ENCODE measurements around the gene COL5A1. TPM values are rescaled to one million over a fixed set of nuclear protein-coding genes. Genes with fewer than 3 reads are reported as not detected.

Gene COL5A1
- total RNA-seq, 2 experiments from 2014 or later = 0.09 to 0.16 TPM

DNA sequence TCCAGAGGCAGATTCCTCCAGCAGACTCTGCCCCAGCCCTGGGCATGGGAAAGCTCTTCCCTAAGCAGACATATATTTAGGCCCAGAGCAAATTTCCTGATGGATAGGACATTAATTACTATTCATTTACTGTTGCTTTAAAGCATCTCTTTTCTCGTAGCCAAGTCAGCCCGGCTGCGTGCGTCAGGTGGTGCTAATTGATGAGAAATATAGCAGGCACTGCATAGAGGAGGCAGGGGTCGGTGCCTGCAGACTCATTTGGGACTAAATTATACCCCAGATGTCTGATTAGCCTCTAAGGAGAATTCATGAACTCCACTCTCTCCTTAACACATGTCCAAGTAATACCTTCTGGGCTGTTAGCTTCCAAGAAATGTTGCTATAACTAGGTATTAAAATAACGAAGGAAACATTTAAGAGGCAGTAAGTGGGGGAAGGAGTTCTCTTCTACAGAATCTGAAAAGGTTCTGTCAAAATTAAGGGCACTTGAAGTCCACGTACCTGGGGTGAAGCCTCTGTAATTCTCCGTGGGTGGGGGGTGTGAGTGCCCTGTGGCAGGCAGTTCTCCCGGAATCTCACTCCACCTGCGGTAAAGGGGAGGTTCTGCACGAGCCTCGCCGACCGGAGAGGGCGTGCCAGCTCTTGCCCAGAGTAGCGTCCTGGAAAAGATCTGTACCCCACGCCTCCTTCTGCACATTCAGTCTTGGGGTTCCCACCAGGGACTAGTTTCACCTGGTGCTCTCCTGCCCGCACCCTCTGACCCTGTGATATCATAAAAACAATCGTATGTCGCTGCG lies 123.1 kb downstream of the COL5A1 start:
- no peaks in the 10 kb centered on the region for H3K27me3 Mint-ChIP-seq
- no peak overlapping the region for H3K27ac Mint-ChIP-seq
- H3K36me3 Mint-ChIP-seq = no peaks in the 10 kb centered on the region
- H3K4me1 Mint-ChIP-seq = no peaks in the 10 kb centered on the region
- no peak overlapping the region for H3K4me3 Mint-ChIP-seq
- peaks cover 5% of the 10 kb centered on the region for H3K9me3 Mint-ChIP-seq (ENCODE audit: low read depth)
- DNase-seq (no peak), ATAC-seq (no peak)
- CTCF ChIA-PET = no interaction called here

DNA sequence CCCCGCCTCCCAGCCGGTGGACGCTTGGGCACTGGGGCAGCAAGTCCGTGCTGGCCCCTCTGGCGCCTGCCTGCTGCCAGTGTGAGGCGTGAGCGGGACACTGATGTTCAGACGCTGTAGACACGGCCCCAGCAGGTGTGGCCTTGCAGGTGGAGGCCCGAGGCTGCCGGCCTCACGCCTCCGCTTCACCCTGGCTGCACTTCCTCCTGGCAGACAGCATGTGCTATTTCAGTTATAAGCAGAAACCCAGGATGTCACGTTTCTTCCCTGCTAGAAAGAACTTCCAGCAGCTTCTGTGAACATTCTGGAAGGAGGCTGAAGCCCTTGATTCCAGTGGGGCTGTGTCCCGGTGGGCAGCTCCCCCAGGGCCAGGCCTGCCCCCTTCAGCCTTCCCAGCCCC lies 124.2 kb downstream of the COL5A1 start:
- Mint-ChIP-seq H3K9me3 (ENCODE audit: low read depth) (peaks cover 2% of the 10 kb centered on the region), H3K4me3 (no peak overlapping the region), H3K4me1 (no peaks in the 10 kb centered on the region), H3K36me3 (no peaks in the 10 kb centered on the region), H3K27ac (no peak overlapping the region), H3K27me3 (peaks cover 5% of the 10 kb centered on the region)
- DNase-seq = no peak
- CTCF ChIA-PET = no interaction called here
- no peak for ATAC-seq

DNA sequence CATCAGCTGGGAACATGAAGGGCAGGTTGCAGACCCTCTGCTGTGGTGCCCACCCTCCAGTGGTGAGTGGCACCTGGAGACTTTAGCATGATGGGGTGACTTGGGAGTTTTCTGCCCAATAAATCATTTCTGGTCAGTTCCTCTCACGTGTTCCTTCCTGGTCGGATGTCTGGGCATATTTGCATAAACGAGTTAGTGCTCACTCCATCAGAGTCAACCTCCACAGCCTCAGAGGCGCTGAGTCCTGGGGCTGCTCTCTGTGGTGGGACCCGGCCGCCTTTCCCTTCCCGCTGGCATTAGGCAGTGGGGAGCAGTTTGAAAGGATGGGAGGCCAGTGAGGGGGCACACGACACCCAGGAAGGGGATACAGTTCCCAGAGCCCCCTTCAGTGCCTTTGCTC lies 125.0 kb downstream of the COL5A1 start:
- Mint-ChIP-seq H3K27me3 (peaks cover 7% of the 10 kb centered on the region), H3K4me1 (no peaks in the 10 kb centered on the region), H3K4me3 (no peak overlapping the region), H3K27ac (no peak overlapping the region), H3K36me3 (no peaks in the 10 kb centered on the region), H3K9me3 (ENCODE audit: low read depth) (no peaks in the 10 kb centered on the region)
- CTCF ChIA-PET = no interaction called here
- DNase-seq = no peak
- no peak for ATAC-seq

DNA sequence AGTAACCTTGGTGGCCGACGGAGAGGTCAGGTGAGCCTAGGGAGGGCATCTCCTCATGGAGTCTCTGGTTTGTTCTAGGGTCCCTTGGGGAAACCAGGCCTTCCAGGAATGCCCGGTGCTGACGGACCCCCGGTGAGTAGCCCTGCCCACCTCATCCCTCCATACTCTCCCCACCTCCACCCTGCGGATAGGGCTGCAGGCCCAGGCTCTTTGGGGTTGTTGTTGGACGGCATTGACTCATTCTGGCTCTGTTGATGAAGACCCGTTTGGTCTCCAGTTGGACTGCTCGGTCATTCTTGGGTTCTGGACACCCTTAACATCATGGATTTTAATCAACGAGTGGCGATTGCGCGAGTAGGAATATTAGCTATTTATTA lies 126.7 kb downstream of the COL5A1 start:
- Mint-ChIP-seq H3K27ac (no peak overlapping the region), H3K36me3 (no peaks in the 10 kb centered on the region), H3K4me3 (no peak overlapping the region), H3K4me1 (no peaks in the 10 kb centered on the region), H3K27me3 (peaks cover 7% of the 10 kb centered on the region), H3K9me3 (ENCODE audit: low read depth) (no peaks in the 10 kb centered on the region)
- CTCF ChIA-PET = no interaction called here
- ATAC-seq (no peak), DNase-seq (no peak)

DNA sequence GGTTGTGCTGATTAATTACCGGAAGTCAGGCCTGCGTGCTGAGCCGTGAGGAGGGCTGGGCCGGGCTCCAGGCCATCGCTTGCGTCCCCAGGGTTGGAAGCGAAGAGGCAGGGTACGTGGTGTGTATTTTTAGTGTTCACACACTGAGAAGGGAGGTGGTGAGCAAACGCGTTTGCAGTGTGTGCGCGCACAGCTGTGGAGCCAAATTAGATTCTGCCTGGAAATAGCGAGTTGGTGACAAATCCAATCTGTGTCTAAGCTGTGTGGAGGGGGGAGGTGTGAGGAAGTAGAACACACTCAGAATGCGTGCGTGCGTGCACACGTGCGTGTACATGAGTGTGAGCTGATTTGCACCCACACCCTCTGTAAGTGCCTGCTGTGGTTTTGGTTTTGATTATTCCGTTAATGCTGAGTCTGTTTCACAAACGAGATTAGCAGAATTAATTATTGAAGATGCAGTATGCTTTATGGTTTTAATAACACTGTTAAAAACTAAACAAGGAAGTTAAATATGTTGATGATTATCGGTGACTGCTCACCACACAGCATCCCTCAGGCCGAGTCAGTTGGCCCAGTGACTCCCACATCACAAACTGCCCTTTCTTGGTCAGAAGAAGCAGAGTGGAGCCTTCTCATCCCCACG lies 127.2 kb downstream of the COL5A1 start:
- H3K4me3 Mint-ChIP-seq = no peak overlapping the region

DNA sequence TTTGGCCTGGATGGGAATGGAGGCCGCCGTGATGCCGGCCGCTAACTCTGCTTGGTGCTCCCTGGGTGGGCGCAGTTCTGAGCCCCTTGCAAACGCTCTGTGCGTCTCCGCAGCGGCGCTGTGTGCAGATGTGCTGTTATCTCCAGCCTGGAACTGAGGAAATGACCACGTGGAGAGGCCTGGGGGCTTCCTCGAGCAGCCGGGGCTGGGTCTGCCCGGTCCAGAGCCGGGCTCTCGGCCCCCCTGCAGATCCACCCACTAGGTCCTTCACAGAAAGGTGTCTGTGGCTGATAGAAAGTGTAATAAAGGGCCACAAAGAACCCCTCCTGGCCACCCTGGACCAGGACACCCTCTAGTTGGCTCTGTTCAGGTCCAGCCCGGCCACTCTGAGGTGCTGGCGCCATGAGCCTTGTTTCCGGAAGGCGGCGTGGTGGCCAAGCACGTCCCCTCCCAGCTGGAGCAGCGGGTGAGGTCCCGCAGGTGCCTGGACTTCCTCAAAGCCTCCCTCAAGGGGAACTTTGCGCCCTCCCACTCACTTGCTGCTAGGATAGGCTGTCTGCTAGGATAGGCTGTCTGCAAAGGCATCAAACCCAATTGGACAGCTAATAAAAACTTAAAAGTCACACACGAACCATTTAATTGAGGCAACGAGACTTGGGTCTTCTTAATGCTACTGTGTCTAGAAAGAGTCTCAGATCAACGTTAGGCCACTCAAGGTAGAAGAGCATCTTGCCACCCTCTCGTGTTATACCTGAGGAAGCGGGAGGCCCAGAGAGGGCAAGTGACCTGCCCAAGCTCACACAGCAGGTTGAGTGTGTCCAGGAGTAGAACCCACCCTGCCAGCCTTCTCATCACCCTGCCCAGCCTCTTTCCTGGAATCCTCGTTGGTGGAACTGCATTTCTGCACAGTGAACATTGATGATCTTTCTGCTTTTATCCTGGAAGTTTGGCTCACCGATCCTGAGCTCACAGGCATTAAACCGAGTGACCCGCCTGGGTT lies 129.7 kb downstream of the COL5A1 start:
- CTCF ChIA-PET = no interaction called here
- Mint-ChIP-seq H3K36me3 (no peaks in the 10 kb centered on the region), H3K4me1 (no peaks in the 10 kb centered on the region), H3K27me3 (peaks cover 7% of the 10 kb centered on the region), H3K9me3 (ENCODE audit: low read depth) (no peaks in the 10 kb centered on the region), H3K27ac (no peak overlapping the region), H3K4me3 (no peak overlapping the region)
- ATAC-seq = no peak
- DNase-seq = no peak

More for the DNA sequence above, 127.2 kb downstream of the COL5A1 start:
- no peaks in the 10 kb centered on the region for H3K36me3 Mint-ChIP-seq
- DNase-seq (no peak), ATAC-seq (no peak)
- H3K4me1 Mint-ChIP-seq = no peaks in the 10 kb centered on the region
- H3K27me3 Mint-ChIP-seq = peaks cover 7% of the 10 kb centered on the region
- H3K27ac Mint-ChIP-seq = no peak overlapping the region
- CTCF ChIA-PET = no interaction called here
- H3K9me3 Mint-ChIP-seq (ENCODE audit: low read depth) = no peaks in the 10 kb centered on the region

DNA sequence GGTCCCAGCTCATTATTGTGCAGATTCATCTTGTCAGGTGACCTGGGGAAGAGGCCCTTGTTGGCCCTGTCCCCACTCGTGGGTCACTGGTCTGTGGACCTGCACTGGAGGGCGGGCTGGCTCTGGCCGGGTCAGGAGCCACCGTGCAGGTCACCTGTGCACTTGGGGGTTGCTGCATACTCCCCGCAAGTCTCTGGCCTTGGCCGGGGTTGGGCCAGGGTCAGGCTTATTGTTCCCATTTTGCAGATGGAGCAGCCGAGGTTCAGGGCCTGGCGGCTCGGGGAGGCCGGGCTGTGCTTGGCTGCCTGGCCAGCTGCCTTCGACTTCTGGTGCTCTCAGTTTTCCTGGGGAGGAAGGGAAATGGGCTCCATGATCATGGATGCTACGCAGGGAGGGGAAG lies 130.7 kb downstream of the COL5A1 start:
- no peak overlapping the region for H3K4me3 Mint-ChIP-seq
- no peak overlapping the region for H3K27ac Mint-ChIP-seq
- DNase-seq = no peak
- ATAC-seq = no peak
- H3K9me3 Mint-ChIP-seq (ENCODE audit: low read depth) = no peaks in the 10 kb centered on the region
- peaks cover 7% of the 10 kb centered on the region for H3K27me3 Mint-ChIP-seq
- CTCF ChIA-PET = no interaction called here
- H3K4me1 Mint-ChIP-seq = no peaks in the 10 kb centered on the region
- H3K36me3 Mint-ChIP-seq = no peaks in the 10 kb centered on the region

DNA sequence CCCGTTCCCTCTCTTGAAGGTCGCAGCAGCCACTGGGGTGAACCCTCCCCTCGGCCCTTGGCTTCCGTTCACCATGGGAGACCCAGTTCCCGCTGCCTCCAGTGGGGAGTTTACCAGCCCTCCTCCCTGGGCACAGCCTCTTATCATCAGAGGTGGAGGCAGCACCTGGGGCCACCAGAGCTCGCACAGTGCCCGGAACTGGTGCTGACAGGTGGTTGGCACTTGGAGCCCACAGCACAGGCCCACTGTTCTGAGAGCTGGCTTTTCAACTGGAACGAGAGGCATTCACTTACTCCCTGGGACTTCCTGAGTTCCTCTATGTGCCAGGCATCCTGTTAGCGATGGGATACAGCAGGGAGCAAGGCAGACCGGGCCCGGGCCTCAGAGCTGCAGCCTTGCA lies 132.2 kb downstream of the COL5A1 start:
- ATAC-seq (no peak), DNase-seq (no peak)
- Mint-ChIP-seq H3K9me3 (ENCODE audit: low read depth) (no peaks in the 10 kb centered on the region), H3K27me3 (peaks cover 7% of the 10 kb centered on the region), H3K27ac (no peak overlapping the region), H3K4me3 (no peak overlapping the region), H3K36me3 (no peaks in the 10 kb centered on the region), H3K4me1 (no peaks in the 10 kb centered on the region)
- CTCF ChIA-PET = no interaction called here

DNA sequence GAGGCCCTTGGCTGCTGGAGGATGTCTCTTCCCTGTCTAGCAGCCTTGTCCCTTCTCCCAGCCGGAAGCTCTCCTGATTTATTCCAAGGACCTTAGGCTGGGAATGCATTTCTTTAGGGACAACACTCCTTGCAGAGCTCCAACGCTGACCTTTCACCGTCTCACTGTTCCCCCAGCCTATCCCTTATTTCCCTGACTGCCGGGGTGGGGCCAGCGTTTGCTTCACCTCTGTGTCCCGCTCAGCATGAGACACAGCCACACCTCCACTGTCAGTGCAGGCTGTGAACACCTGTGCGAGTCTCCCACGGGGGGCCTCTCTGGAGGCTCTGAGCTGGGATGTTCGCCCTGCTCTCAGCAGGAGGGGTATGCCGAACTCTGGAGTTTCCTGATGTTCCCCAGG lies 132.8 kb downstream of the COL5A1 start:
- Mint-ChIP-seq H3K9me3 (ENCODE audit: low read depth) (no peaks in the 10 kb centered on the region), H3K4me1 (no peaks in the 10 kb centered on the region), H3K36me3 (no peaks in the 10 kb centered on the region), H3K27ac (no peak overlapping the region), H3K4me3 (no peak overlapping the region), H3K27me3 (peaks cover 7% of the 10 kb centered on the region)
- CTCF ChIA-PET = no interaction called here
- DNase-seq = no peak
- no peak for ATAC-seq

DNA sequence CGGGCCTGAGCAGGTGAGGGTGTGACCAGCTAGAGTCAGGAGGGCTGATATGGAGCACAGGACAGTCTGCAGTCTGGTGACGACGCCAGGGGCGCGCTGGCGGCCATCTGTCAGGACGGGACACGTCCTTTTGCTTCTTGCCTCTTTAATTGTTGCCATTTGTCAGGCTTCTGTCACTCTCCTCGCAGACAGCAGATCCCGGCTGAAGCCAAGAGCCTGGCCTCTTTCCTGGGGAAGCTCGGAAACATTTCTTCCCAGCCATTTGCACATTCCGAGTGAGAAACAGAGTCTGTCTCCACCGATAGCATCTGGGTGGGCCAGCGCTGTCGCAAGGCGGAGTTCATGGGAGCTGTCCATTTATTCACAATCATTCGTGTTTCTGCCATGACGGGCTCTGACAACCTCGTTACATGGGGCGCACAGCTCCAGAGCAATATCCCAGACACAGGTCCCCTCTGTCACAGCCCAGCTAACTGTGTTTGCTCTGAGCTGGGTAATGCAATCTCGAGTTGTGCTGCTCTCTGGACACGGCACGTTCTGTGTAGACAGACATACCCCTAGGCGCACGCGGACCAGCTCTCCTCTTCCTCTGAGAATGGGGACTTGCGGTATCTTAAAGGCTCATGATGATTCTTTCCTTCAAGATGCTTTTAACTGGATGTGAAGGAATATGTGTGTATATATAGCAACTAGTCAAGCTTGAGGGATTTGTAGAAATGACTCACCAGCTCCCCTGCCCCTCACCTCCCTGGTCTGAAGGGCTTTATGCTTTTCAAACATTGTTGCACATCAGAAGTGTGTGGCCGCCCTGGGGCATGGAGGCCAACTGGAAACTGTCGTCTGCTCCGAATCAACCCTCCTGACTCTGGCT lies 133.7 kb downstream of the COL5A1 start:
- Mint-ChIP-seq H3K36me3 (no peaks in the 10 kb centered on the region), H3K27me3 (peaks cover 3% of the 10 kb centered on the region), H3K27ac (no peak overlapping the region), H3K4me3 (no peak overlapping the region), H3K4me1 (no peaks in the 10 kb centered on the region), H3K9me3 (ENCODE audit: low read depth) (no peaks in the 10 kb centered on the region)
- CTCF ChIA-PET = no interaction called here
- ATAC-seq (no peak), DNase-seq (no peak)

DNA sequence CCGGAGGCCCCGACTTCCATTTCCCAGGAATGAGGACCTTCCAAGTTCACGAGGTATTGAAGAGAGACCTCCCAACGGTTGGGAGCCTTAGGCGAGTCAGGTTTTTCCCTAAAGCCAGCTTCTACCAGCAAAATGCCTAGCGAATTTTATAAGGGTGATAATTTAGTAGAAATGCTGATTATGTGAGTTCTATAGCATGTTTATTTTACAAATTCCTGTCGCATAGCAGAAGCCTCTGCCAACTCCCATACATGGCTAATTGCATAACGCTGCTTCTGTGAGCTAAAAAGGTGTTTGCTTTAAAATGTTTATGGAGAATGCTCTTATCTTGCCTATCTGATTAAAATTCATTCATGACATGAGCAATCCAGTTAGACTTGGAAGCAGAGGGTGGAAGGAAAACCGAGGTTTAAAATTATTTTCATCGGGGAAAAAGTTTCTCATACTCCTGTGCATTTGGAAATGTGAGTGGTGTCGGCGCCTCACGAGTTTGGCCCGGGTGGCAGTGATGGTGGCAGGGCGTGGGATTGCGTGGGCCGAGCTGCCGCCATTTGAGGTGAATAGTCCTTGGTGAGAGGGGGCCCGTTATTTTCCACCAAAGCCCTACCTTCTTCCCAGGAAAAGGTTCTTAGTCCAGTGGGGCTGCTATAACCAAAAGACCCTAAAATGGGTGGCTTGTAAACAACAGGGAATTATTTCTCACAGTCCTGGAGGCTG lies 134.6 kb downstream of the COL5A1 start:
- Mint-ChIP-seq H3K9me3 (ENCODE audit: low read depth) (no peaks in the 10 kb centered on the region), H3K4me1 (no peaks in the 10 kb centered on the region), H3K27me3 (peaks cover 2% of the 10 kb centered on the region), H3K27ac (no peak overlapping the region), H3K36me3 (no peaks in the 10 kb centered on the region), H3K4me3 (no peak overlapping the region)
- no peak for DNase-seq
- CTCF ChIA-PET = no interaction called here
- ATAC-seq = no peak

DNA sequence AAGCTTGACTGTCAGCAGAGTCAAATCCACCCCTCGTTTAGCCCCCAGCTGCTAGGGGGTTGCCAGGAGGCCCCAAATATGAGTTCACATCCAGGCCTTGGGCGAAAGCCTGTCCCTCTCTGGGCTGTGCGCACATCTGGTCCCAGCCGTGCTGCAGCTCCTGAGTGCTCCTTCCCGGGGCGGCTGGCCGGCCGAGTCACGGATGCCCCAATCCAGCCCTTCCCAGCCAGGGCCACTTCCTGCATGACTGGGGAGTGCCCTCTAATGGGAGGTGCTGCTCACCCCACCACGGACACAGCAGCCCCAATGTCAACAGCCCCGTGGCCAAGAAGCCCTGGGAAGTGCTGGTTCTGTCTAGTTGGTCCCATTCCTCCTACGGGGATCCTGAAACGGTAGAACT lies 135.6 kb downstream of the COL5A1 start:
- DNase-seq (no peak), ATAC-seq (no peak)
- Mint-ChIP-seq H3K4me3 (no peak overlapping the region), H3K27me3 (no peaks in the 10 kb centered on the region), H3K27ac (no peak overlapping the region), H3K9me3 (ENCODE audit: low read depth) (no peaks in the 10 kb centered on the region), H3K4me1 (no peaks in the 10 kb centered on the region), H3K36me3 (no peaks in the 10 kb centered on the region)
- CTCF ChIA-PET = no interaction called here
